Pulmonary artery endothelial cell (primary cell): ENCODE results near the gene SCRN1. TPM values are rescaled to one million over a fixed set of nuclear protein-coding genes. Genes with fewer than 3 reads are reported as not detected.
"Not testable (repeated sequence)": the region's sequence is repeated elsewhere in the genome, so short reads cannot be mapped to it uniquely, and the experiment has no call there.

Experiments
- DNase-seq: peaks from one replicate; pipeline ENCODE4 v3.0.0-alpha.2; 2011; ENCODE audit warnings: low read depth, low spot score
- total RNA-seq: library from RNA; depleted of rRNA; stranded (reverse); fragments of >200 nt; gene quantifications from 2 replicates; pipeline ENCODE4 v1.2.3, GENCODE V29; 2014

The SCRN1 gene
- total RNA-seq, 1 donor from 2014 or later, result 29.6 TPM

- no peak for DNase-seq
Observed at GRCh38 chr7:29891766-29892165, 97.8 kb downstream of the SCRN1 start.

DNA sequence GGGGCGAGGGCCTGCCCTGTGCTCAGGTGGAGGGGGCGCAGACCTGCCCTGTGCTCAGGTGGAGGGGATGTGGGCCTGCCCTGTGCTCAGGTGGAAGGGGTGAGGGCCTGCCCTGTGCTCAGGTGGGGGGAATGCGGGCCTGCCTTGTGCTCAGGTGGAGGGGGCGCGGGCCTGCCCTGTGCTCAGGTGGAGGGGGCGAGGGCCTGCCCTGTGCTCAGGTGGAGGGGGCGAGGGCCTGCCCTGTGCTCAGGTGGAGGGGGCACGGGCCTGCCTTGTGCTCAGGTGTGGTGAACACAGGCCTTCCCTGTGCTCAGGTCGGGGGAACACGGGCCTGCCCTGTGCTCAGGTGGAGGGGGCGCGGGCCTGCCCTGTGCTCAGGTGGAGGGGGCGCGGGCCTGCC, 98.8 kb downstream of the SCRN1 start:
- not testable (repeated sequence) for DNase-seq

DNA sequence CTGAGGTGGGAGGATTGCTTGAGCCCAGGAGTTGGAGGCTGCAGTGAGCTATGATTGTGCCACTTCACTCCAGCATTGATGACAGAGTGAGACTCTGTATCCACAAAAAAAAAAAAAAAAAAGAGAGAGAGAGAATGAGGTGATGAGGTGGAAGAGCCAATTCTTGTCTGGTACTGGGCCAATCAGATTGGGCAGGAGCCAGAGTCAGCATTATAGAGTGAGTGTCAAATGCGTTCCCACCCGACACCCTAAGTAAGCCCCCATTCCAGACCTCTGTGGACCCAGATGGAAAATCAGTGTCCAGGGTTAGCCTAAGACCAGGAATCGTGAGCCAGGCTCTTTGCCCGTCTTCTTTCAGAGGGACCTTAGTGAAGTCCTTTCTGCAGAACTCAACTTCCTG, 99.3 kb downstream of the SCRN1 start:
- DNase-seq, result no peak

DNA sequence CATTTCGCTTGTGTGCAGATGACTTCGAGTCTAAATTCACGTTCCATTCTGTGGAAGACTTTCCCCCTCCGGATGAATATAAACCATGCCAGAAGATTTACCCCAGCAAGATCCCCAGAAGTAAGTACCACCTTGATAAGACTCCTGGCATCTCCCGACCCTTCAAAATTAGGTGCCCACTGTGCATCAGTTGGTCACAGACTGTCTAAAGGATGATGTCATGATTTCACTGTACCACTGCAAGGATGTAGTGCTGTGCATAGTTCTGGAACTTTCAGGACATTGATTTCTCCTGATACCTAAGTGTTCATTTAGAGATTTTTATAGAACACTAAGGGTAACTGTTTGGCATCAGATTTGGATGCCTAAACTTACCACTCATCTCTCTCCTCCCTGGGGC, 100.3 kb downstream of the SCRN1 start:
- no peak for DNase-seq

- no peak for DNase-seq
Observed at GRCh38 chr7:29888006-29888405, 101.6 kb downstream of the SCRN1 start.

GRCh38 chr7:29886827-29887226, 102.8 kb downstream of the SCRN1 start:
- no peak for DNase-seq

GRCh38 chr7:29885626-29886025, 104.0 kb downstream of the SCRN1 start:
- DNase-seq, result no peak

GRCh38 chr7:29884399-29885272, 105.0 kb downstream of the SCRN1 start:
- no peak for DNase-seq

- DNase-seq, result no peak
Observed at GRCh38 chr7:29883462-29884398, 105.9 kb downstream of the SCRN1 start.

DNA sequence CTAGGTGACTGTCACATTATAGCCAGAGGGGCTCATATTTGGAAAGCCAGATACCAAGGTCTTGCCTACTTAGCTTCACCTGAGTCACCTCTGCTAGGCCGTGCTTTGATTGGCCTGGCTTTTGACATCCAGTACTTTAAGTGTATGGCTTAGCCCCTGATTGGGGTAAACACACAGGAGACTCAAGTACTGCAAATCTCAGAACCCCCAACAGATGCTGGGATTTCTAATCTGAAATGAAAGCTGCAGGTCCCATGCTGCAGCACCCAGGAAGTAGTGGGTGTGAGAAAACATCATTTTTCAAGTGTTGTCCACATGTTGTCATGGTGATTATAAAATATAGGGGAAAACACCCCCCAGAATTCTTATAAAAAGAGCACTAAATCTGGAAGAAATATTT, 107.1 kb downstream of the SCRN1 start:
- no peak for DNase-seq

DNA sequence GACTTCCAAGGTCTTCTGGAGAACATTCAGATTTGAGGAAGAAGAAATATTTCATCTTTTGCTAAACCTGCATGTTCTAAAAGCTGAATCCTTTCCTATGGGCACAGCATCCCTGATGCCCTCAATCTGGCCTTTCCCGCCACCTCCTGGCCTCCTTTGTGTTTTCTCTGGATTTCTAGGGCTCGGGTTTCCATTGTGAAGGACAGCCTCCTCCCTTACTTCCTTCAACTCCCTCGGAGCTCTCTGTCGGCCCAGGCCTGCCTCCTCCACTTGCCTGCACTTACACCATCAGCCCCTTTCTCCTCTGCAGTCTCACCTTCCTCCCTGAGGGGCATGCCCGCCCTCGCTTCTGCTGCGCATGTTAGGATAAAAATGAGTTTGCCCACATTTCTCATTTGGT, 107.9 kb downstream of the SCRN1 start:
- no peak for DNase-seq

GRCh38 chr7:29879609-29880008, 110.0 kb downstream of the SCRN1 start:
- no peak for DNase-seq

DNA sequence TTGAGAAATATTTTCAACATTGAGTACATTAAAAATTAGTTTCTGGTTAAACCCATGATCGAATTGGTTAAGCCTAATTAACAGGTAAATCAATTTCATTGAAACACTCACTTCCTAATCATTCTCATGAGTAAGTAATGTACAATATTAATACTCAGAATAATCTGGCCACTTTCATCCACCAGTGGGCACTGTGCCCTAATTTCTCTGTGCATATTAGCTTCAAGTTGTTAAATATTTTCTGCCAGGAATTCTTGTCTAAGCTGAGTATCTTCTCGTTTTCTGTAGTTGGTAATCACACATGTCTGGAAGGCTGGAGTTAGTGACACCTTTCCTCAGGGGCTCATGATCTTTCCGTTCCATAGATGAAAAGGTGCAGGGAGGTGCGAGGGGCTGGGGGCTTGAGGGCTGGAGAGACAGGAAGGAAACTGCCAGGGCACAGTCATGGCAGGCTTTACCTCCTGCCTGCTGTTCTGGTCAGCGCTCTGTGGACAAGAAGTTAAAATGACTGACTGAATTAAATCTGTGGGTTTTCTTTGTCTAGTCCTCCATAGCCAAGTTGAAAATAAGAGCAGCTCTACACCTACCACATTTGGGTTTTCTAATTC, 111.4 kb downstream of the SCRN1 start:
- DNase-seq, result no peak

GRCh38 chr7:29877196-29877595, 112.4 kb downstream of the SCRN1 start:
- no peak for DNase-seq

DNA sequence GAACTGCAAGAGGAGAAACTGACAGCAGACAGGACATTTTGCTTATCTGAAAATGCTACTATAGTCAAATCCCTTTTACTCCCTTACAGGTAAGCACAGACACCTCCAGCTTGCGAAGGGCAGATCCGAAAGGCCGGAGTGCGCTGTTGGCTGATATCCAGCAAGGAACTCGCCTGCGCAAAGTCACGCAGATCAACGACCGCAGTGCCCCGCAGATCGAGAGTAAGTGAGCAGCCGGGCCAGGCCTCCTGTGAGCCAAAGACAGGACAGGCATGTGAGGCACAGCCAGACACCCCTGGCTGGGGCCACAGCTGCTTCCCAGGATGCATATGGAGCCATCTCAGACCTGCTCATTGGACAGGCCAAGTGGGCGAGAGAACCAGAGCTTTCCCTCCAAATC, 113.9 kb downstream of the SCRN1 start:
- DNase-seq, result no peak

DNA sequence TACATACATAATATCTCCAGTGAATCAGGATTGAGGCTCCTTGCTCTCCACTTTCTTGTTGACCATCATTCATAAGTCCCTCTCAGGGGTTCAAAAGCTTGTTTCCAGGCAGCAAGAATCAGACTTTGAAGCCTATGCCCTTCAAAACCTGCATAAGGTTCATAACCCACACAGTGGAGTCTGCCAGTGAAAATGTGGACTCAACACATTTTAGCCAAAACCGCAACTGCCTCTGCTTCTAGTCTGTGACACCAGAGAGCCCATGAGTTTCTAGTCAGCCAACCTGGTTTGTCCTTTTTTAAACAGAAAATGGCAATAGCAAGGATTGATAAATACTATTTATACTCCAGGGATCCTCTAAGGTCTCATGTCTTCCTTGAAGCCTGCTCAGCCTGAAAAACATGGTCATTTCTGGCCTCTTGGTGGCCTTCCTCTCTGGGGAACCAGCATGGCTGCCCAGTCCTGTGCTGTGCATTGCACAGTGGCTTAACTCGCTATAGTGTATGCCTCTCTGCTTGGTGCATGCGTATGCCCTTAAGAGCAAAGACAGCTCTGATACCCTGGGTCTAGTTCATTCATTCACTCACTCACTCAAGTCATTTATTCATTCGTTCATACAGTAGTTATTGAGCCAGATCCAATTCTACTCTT, 115.8 kb downstream of the SCRN1 start:
- DNase-seq, result no peak

DNA sequence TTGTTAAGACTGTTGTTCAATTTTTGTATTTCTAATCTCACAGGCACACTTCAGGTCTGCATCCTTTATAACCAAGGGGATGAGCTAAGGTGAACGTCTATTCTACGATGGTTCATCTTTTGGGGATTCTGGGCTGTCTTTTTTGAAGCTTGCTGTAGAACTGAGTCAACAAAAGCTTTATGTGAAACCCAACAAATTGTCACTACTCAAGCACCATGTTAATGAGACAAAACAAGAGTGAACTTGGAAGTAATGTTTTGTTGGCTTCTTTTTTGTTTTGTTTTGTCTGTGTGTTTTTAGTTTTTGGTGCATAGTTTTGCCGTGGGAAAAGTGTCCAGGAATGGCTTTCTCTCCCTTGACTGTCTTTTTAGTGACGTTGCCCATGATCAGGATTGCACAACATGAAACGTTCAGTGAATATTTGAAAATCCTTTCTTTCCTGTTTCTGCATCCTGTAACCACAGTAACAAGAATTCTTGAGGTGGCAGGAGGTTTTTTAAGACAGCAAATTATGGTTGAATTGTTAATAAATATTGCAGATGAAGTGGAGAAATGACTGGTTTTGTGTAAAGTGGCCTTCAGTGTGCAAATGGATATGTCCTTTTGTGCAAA, 117.7 kb downstream of the SCRN1 start:
- DNase-seq, result peak; percentile 26
